Muscle of back (tissue), 11 donors: ENCODE data around the gene KLK1. TPM values are rescaled to one million over a fixed set of nuclear protein-coding genes. Genes with fewer than 3 reads are reported as not detected.
"Not testable (repeated sequence)": the region's sequence is repeated elsewhere in the genome, so short reads cannot be mapped to it uniquely, and the experiment has no call there.

Source experiments
- DNase-seq, 3 donors: peaks; one replicate each; pipeline versions ENCODE4 v3.0.0 to v3.0.0-alpha.2; 2013
- polyA plus RNA-seq, 10 donors: library from polyadenylated mRNA; unstranded; fragments of 120-200 nt; gene quantifications; one replicate each; pipeline ENCODE4 v1.2.1, GENCODE V29; 2013; ENCODE audit not compliant: insufficient read length in 10 of 10

The KLK1 gene
- polyA plus RNA-seq, 10 donors = 0.19 to 1.3 (median 0.46) TPM; not detected in 4

- no peak for DNase-seq
Observed at GRCh38 chr19:50794074-50794875, 29.3 kb downstream of the KLK1 start.

- no peak for DNase-seq
Observed at GRCh38 chr19:50793558-50794065, 30.0 kb downstream of the KLK1 start.

- DNase-seq = no peak
Observed at GRCh38 chr19:50792272-50793250, 31.0 kb downstream of the KLK1 start.

- no peak for DNase-seq
Observed at GRCh38 chr19:50791594-50792271, 31.9 kb downstream of the KLK1 start.

- no peak for DNase-seq
Observed at GRCh38 chr19:50790922-50791467, 32.6 kb downstream of the KLK1 start.

- no peak for DNase-seq
Observed at GRCh38 chr19:50790396-50790795, 33.2 kb downstream of the KLK1 start, which contains the start of gene ACP4. Gene ACP4, plus strand, starts transcription at chr19:50790415. Its CDS starts 0 bp downstream, at chr19:50790415.

GRCh38 chr19:50785329-50785728 lies 38.3 kb downstream of the KLK1 start:
- no peak for DNase-seq

- DNase-seq = no peak
Observed at GRCh38 chr19:50784710-50785109, 38.9 kb downstream of the KLK1 start.

- not testable (repeated sequence) for DNase-seq
Observed at GRCh38 chr19:50783848-50784152, 39.8 kb downstream of the KLK1 start.

GRCh38 chr19:50780753-50781435 lies 42.7 kb downstream of the KLK1 start:
- no peak for DNase-seq

GRCh38 chr19:50779504-50780457 lies 43.8 kb downstream of the KLK1 start:
- DNase-seq = no peak

GRCh38 chr19:50778906-50779430 lies 44.6 kb downstream of the KLK1 start:
- DNase-seq = no peak

- no peak for DNase-seq
Observed at GRCh38 chr19:50777830-50778303, 45.7 kb downstream of the KLK1 start.

GRCh38 chr19:50777261-50777660 lies 46.3 kb downstream of the KLK1 start:
- no peak for DNase-seq

- no peak for DNase-seq
Observed at GRCh38 chr19:50776131-50776530, 47.5 kb downstream of the KLK1 start.

- not testable (repeated sequence) for DNase-seq
Observed at GRCh38 chr19:50773454-50773853, 50.1 kb downstream of the KLK1 start.

- not testable (repeated sequence) for DNase-seq
Observed at GRCh38 chr19:50772912-50773311, 50.7 kb downstream of the KLK1 start.

GRCh38 chr19:50772476-50772875 lies 51.1 kb downstream of the KLK1 start:
- DNase-seq = no peak

GRCh38 chr19:50770888-50771287 lies 52.7 kb downstream of the KLK1 start:
- DNase-seq = no peak
